HG03045 (cell line): ENCODE data around the gene SV2B.

ENCODE experiments used
- ATAC-seq: cut with Tn5 transposase; IDR thresholded peaks from one replicate; pipeline ENCODE4 v1.9.1; 2021; ENCODE audit warnings: mild to moderate bottlenecking, moderate library complexity; ENCODE audit not compliant: unreplicated experiment

SV2B gene

DNA sequence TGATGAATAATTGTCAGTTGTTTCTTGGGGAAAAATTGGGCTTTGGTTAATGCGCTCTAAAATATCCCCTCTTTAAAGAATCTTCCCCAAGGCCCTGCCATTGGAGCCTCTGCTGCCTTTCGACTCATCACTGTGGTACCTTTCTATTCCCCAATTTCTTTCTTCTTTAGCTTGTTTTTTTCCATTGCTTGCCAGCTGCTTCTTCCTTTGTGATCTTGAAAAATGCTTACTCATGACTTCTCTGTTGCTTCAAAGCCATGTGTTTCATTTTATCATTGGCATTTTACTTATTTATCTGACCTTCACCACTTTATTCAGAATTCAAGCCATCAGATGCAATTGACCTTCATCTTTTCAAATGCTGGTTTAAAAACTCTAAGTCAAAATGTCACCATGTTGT lies 84.4 kb downstream of the SV2B start:
- ATAC-seq = no peak

DNA sequence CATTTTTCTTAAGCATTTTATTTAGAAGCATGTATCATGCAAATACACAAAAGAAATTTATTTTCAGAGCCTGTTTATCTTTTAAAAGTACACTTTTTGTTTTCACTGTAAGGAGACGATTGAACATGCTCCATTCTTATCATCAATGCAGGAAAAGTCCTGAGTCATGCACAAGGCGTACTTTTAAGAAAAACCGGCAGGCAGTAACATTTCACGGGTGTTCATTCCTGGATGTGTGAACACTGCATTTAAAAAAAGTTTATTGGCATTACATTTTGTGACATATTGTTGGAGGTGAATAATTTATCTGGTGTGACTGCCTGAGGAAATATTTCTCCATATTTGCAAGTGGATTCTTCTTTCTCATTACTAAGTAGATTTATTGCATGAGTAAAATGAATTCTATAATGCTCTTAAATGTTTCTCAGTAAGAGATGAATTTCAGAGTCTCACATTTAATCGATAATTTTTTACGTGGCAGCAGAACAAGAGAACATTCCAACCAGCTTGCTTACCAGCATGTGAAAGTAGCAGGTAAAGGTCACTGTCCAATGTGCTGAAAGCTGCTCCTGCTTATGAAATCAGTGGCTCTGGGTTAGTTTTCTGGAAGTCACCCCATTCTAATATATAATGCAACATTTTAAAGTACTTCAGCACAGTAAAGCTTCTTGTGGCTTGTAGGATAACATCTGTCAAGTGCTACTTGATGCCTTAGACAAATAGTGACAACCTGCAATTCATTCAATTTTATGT lies 87.0 kb downstream of the SV2B start:
- no peak for ATAC-seq

DNA sequence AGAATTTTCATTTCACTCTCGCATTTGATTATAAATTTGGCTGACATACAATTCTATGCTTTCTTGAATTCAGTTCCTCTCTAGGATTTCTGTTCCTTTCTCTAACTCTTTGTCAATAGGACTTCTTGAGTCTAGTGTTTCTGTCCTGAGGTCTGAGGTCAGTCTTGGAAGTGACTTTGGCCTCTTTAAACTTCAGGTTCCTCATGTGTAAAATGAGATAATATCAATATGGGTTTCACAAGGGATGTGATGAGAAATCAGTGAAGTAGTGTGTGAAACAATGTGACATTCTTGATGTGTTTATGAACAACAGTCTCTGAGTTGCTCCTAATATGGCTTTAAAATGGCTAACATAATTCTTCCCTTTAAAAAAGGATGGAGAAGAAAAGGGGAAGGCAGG lies 92.2 kb downstream of the SV2B start:
- no peak for ATAC-seq

DNA sequence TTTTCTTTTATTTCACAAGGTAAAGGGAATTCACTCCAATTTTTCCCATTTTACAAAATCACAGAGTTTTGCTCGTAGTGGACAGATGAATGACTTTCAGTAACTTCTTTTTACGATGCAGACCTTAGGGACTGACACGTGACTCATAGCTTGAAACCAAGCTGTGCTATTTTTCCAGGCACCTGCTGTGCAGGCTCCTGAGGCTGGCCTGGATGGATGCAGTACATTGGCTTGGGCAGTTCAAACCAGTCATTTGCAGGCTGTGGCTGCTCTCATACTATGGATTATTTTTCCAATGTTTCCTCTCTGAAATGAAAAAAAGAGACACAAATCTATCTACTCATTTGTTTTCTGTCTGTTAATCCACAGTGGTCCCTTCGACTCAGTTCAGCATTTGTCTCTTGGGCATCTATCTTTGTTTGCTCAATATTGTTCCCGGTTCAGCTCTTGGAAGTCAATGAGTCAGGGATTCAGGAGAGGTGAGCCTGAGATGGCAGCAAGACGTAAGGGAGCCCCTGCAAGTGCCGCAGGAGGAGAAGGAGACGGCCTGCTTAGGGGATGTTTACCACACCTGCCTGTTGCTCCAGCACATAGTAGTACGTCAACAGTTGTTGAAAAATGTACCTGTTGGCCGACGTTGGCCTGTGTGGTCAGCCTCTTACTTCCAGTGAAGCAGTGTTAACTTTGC lies 92.8 kb downstream of the SV2B start:
- ATAC-seq = no peak

DNA sequence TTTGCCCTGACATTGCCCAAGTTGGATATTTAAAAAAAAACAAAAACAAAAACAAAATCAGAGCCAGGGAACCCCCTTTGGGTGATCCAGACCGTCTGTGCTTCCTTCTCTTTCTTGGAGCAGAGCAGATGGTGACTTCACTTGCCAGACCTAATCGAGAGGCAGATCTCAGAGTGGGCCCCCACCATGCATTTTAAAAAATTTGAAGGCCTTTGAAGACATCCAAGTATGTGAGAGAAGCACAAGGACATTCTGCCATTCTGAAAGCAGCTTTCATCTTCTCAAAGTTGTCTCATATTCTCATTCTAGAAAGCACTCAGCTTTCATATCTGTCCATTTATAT lies 93.3 kb downstream of the SV2B start:
- no peak for ATAC-seq

GRCh38 chr15:91196127-91196526 lies 96.1 kb downstream of the SV2B start:
- ATAC-seq = no peak

- no peak for ATAC-seq
Observed at GRCh38 chr15:91196768-91197167, 96.7 kb downstream of the SV2B start.

GRCh38 chr15:91199511-91199910 lies 99.5 kb downstream of the SV2B start:
- ATAC-seq = no peak

DNA sequence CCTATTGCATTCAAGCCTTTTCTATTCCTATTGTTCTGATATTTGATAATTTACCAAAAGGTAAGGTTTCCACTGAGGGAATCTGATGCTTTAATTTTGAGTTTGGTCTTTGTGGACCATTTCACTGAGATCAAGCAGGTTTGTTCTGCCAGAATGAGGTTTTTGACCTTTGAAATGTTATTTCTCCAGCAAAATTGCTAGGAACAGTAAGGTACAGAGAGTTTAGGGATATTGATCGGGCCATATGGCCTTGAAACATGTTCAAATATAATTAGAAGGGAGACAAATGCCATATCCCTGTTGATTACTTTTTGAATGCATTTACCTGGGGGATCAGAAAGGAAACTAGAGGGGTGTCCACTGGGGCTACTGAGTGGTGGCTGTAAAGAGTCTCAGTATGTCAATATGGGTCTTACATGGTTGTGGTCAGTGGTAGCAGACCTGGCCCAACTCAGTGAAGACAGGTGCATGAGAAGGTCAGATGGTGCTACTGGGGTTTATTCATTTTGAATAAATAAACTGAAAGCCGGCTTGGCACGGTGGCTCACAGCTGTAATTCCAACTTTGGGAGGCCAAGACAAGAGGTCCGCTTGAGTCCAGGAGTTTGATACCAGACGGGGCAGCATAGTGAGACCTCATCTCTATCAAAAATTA lies 100.2 kb downstream of the SV2B start:
- no peak for ATAC-seq

DNA sequence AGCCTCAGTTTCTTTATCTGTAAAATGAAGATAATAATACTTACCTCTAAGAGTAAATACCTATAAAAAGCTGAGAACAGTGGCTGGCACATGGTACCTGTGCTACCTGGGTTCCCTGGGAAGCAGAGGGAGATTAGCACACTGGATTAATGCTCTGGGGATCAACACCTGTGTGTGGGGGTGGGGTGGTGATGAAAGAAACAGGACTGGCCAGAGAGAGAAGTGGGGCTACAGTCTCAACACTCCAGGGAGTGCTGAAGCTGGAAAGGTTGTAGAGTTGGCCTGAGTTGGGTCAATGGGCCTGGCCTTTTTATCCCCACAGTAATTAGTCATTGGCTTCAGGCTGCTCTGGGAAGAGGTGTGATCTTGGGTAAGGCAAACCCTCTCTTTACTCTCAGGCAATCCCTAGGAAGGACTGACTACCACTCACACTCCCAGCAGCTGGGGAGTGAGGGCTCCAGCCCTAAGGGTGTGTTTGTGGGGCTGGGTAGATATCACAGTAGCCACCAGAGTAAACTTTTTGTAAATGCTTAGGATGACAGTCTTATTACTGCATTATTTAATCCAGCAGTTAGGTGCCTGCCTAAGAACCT lies 102.5 kb downstream of the SV2B start:
- no peak for ATAC-seq

- no peak for ATAC-seq
Observed at GRCh38 chr15:91203619-91204203, 103.7 kb downstream of the SV2B start.

GRCh38 chr15:91208371-91208770 lies 108.3 kb downstream of the SV2B start:
- no peak for ATAC-seq

DNA sequence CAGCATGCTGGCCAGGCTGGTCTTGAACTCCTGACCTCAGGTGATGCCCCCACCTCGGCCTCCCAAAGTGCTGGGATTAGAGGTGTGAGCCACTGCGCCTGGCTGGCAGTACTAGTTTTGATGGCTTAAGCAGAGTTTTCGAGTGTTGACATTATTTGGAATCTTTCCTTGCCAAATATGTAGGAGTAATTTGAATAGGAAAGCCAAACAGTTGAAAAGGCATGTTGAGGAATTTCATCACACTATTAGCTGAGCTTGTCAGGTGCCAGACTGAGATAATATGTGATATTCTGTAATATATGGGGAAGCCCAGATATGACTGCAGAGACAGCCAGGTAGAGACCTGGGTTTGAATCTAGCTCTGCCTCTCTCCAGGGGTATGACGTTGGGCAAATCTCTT lies 109.3 kb downstream of the SV2B start:
- ATAC-seq = no peak

GRCh38 chr15:91209726-91210125 lies 109.7 kb downstream of the SV2B start:
- ATAC-seq = no peak

DNA sequence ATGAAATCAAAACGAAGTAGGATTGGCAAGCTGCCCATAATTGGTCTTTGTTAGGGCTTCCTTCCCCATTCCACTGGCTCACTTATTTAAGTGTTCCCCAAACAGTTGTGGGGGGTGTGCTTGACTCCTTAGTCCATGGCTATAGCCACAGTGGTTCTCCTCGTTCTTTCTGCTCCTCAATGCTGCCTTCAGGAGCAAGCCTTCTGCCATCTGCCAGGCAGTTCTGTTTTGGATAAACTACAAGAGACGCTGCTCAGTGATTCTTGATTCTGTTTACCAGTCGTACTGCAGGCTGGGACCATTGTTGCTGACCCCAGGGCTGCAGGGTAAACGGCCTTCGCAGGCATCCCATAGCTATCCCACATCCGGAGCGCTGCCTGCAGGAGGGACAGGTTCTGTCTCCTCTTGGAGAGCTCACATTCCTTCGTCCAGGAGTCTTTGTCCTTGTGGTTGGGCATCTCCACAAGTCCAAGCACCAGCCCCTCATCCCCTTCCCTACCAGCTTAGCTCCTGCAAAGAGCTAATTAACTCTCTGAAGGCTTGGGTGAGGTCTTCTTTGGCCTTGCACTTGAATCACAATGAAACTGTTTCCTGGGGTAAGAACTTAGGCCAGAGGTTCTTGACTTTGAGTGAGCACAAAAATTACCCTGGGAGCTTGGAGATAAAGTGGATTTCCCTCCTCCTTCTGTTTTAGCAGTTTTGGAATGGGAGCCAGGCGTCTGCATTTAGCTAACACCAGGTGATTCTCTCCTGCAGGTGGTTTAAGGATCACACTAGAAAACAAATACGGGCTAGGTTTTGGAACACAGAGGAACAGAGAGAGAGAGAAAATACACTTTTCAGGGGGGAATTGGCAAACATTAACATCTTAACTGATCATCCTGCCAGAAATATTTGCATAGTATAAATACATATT lies 114.9 kb downstream of the SV2B start:
- no peak for ATAC-seq

GRCh38 chr15:91216000-91216399 lies 115.9 kb downstream of the SV2B start:
- no peak for ATAC-seq

DNA sequence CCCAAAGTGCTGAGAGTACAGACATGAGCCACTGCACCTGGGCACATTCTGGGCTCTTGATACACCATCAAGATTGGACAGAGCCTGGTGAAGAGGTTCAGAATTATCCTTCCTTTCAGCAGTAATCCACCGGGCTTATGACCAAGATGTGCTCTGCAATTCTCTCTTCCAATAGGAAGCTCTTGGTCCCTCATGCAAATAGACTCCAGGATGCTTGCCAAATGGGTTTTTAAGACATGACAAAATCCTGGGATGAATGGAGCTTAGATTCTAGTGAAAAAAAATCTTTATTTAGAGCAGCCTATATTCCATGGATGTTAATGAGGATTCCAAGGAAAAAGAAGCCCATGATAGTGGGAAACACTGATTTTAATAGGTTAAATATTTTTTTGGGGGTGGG lies 119.1 kb downstream of the SV2B start:
- no peak for ATAC-seq

- no peak for ATAC-seq
Observed at GRCh38 chr15:91222052-91222451, 122.0 kb downstream of the SV2B start.

DNA sequence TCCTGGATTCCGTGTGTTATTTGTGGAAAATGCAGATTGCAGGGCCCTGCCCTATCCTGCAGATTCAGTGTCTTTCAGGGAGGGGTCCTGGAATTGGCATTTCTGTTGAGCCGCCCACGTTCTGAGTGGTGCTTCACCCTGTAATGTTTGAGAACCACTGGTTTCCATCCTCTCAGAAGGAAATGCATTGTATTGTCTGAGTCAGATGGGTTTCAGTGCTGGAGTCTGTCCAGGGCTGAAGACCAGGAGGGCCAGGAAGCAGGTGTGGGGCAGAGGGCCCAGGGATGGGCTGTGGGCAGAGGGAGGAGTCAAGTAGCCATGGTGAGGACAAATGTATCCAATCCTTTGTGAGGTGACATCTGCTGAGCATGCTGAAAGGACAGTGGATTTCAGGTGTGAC lies 123.8 kb downstream of the SV2B start:
- ATAC-seq = no peak

- no peak for ATAC-seq
Observed at GRCh38 chr15:91224755-91225380, 124.8 kb downstream of the SV2B start.
